G401.6 (cell line): ENCODE measurements around the gene EFHD1.
A peak's percentile ranks its signal among the peaks of the same experiment; 100 is the strongest.
"Not testable (repeated sequence)": the region's sequence is repeated elsewhere in the genome, so short reads cannot be mapped to it uniquely, and the experiment has no call there.

Experiments
- FAIRE-seq: peaks from 2 replicates; lab custom pipeline; 2012; peaks lifted over from hg19 to GRCh38; lab: Jason Lieb, UNC

EFHD1 gene

GRCh38 chr2:232696609-232697058, 63.2 kb downstream of the EFHD1 start:
- FAIRE-seq = no peak

DNA sequence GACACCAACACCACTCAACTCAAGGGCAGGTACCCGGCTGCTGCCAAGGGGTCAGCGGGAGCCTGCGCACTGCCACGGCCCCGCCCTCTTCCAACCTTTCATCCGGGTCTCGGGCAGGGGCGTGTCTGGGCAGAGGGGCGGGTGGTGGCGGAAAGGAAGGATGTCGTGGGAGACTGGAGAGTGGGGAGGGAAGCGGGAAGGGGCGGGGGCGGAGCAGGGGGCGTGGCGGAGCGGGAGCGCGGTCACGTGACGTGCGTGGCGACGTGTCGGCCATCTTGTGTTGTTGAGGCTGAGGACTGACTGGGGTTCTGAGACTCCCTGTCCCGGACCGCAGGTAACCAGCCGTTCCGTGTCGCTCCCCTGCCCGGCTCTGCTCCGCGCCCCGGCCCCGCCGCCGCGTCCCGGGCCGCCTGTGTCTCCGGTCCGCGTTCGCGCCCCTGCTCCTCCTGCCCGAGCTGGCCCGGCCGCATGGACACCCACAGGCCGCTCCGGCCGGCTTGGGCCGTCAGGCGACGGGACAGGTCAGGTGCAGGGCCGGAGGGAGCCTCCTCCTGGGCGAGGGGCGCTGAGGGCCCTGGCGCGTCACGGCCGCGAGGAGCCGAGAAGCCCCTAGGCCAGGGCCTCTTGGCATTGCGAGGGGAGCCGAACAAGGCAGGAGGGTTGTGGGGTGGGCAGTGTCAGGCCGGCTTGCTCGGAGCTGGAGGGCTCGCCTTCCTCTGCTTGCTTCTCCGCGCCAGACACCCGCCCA, 63.8 kb downstream of the EFHD1 start, which contains the start of gene GIGYF2:
GIGYF2 (plus strand) TSS at position 273 of the 748 bp plus-strand sequence. CDS start 37,867 bp downstream, outside the sequence.
- peak; percentile 94 for FAIRE-seq

- FAIRE-seq = no peak
Observed at GRCh38 chr2:232697807-232698110, 64.4 kb downstream of the EFHD1 start.

GRCh38 chr2:232698556-232699091, 65.2 kb downstream of the EFHD1 start:
- FAIRE-seq = no peak

- no peak for FAIRE-seq
Observed at GRCh38 chr2:232699110-232699509, 65.7 kb downstream of the EFHD1 start.

GRCh38 chr2:232700154-232700553, 66.8 kb downstream of the EFHD1 start:
- FAIRE-seq = no peak

DNA sequence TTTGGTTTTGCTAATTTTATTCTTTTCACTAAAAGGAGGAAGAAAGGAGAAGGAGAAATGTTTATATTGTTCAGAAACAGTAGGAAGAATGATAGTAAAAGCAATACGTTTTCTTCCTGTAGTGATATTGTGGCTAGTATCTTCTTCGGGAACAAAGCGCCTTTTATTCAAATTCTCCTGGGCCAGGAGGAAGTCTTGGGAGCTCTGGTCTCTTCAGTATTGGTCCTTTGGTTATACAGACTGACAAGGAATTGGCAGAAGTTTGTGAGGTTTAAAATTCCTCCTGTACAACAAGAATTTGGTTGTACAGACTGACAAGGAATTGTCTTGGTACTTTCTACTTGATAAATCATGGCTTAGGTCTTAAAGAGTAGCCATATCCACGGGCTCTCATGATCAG, 73.7 kb downstream of the EFHD1 start:
- no peak for FAIRE-seq

- FAIRE-seq = peak; percentile 60
Observed at GRCh38 chr2:232713505-232713904, 80.1 kb downstream of the EFHD1 start.

- no peak for FAIRE-seq
Observed at GRCh38 chr2:232714969-232715368, 81.6 kb downstream of the EFHD1 start.

GRCh38 chr2:232720056-232720455, 86.7 kb downstream of the EFHD1 start:
- not testable (repeated sequence) for FAIRE-seq

DNA sequence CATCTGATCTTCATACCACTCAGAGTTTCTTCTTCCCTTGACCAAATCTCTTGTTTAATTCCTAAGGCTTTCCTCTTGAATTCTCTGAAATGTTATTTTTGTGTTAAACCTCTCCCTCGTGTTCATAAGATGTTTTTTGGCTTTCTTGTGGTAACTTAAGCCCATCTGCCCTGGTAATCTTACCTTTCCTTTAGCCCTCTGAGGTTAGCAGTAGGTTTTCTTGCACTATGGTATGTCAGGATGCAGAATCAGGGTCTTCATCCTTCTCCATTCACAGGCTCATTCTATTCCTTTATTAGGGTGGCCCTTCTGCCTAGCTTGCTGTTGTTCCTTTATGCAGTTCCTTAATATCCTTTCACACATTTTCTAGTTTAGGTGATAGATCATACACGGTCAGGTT, 87.9 kb downstream of the EFHD1 start:
- no peak for FAIRE-seq

DNA sequence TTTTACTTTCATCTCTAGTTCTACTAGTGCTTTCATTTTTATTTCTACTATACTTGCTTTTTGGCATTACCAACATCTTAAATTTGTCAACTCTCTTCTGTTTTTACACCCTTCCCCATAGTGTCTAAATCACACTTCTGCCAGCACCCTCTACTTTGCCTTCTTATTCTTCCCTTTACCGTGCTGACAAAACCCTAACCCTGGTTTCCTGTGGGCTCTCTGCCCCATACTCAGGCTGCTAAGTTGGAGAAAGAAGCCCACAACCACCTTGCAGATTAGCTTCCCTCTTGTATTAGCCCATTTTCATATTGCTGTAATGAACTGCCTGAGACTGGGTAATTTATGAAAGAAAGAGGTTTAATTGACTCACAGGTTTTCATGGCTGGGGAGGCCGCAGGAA, 88.5 kb downstream of the EFHD1 start:
- no peak for FAIRE-seq

- FAIRE-seq = no peak
Observed at GRCh38 chr2:232723027-232723426, 89.6 kb downstream of the EFHD1 start.

DNA sequence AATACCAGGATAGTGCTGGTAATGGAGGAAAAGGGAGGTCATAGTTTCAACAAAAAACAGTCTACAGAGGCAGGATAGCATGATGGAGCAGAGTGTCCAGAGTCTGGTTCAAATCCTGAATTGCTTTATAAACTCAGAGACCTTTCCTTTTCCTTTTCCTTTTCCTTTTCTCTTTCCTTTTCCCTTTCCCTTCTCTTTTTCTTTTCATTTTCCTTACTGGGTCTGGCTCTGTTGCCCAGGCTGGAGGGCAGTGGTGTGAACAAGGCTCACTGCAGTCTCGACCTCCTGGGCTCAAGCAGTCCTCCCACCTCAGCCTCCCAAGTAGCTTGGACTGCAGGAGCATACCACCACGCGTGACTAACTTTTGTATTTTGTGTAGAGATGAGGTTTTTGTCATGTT, 95.4 kb downstream of the EFHD1 start:
- FAIRE-seq = no peak

GRCh38 chr2:232731470-232731869, 98.1 kb downstream of the EFHD1 start:
- FAIRE-seq = no peak
